HG03196 (cell line): Measurements from ENCODE around the gene TTYH3.
"Not testable (repeated sequence)": the region's sequence is repeated elsewhere in the genome, so short reads cannot be mapped to it uniquely, and the experiment has no call there.

Source experiments
- ATAC-seq: cut with Tn5 transposase; IDR thresholded peaks from one replicate; pipeline ENCODE4 v1.9.1; 2021; ENCODE audit not compliant: unreplicated experiment

The TTYH3 gene

GRCh38 chr7:2681929-2682799 lies 50.4 kb downstream of the TTYH3 start:
- ATAC-seq = no peak

GRCh38 chr7:2684501-2684900 lies 52.7 kb downstream of the TTYH3 start:
- ATAC-seq = no peak

GRCh38 chr7:2686101-2686500 lies 54.3 kb downstream of the TTYH3 start:
- ATAC-seq = no peak

GRCh38 chr7:2687338-2687869 lies 55.6 kb downstream of the TTYH3 start:
- no peak for ATAC-seq

GRCh38 chr7:2687881-2688318 lies 56.1 kb downstream of the TTYH3 start, which contains the start of gene AMZ1:
Gene AMZ1 (plus strand): TSS chr7:2688202. CDS start chr7:2700452, 12,250 bp downstream.
- no peak for ATAC-seq

- ATAC-seq = peak; percentile 84
Observed at GRCh38 chr7:2688409-2689342, 56.9 kb downstream of the TTYH3 start.

- peak; percentile 8 for ATAC-seq
Observed at GRCh38 chr7:2689343-2689847, 57.6 kb downstream of the TTYH3 start.

- ATAC-seq = no peak
Observed at GRCh38 chr7:2689951-2690705, 58.3 kb downstream of the TTYH3 start.

GRCh38 chr7:2691011-2691707 lies 59.4 kb downstream of the TTYH3 start:
- no peak for ATAC-seq

GRCh38 chr7:2691932-2692439 lies 60.2 kb downstream of the TTYH3 start:
- ATAC-seq = not testable (repeated sequence)

- no peak for ATAC-seq
Observed at GRCh38 chr7:2692543-2692942, 60.8 kb downstream of the TTYH3 start.

- ATAC-seq = not testable (repeated sequence)
Observed at GRCh38 chr7:2693420-2694121, 61.8 kb downstream of the TTYH3 start.

- not testable (repeated sequence) for ATAC-seq
Observed at GRCh38 chr7:2694122-2694436, 62.3 kb downstream of the TTYH3 start.

GRCh38 chr7:2698581-2699288 lies 66.9 kb downstream of the TTYH3 start:
- peak; percentile 91 for ATAC-seq

- no peak for ATAC-seq
Observed at GRCh38 chr7:2699289-2699620, 67.5 kb downstream of the TTYH3 start.

- ATAC-seq = no peak
Observed at GRCh38 chr7:2700141-2700850, 68.5 kb downstream of the TTYH3 start.

- no peak for ATAC-seq
Observed at GRCh38 chr7:2701424-2701823, 69.6 kb downstream of the TTYH3 start.
